Mesenchymal stem cell (in vitro differentiated cells and primary cell): ENCODE results near the gene FBN2.

Experiments used
- DNase-seq: peaks from one replicate; pipeline ENCODE4 v3.0.0-alpha.2; 2013
- H2AFZ ChIP-seq: one replicate; pipeline ENCODE4 v1.6.1; 2013; ENCODE audit warnings: low read depth, mild to moderate bottlenecking, control low read depth, inconsistent platforms, low read length, moderate library complexity
- H2AK5ac ChIP-seq: 2 replicates; pipeline ENCODE4 v1.6.1; 2013; ENCODE audit warnings: low read length, moderate library complexity, mild to moderate bottlenecking, inconsistent platforms; ENCODE audit not compliant: severe bottlenecking
- H2BK120ac ChIP-seq: one replicate; pipeline ENCODE4 v1.6.1; 2013; ENCODE audit warnings: low read depth, mild to moderate bottlenecking, inconsistent platforms, low read length, moderate library complexity
- H2BK12ac ChIP-seq, 2 experiments: one replicate each; pipeline ENCODE4 v1.6.1; 2013; ENCODE audit warnings: inconsistent platforms in 2 of 2, low read length in 2 of 2, mild to moderate bottlenecking in 2 of 2, moderate library complexity in 2 of 2, control low read depth in 1 of 2
- H2BK15ac ChIP-seq: one replicate; pipeline ENCODE4 v1.6.1; 2013; ENCODE audit warnings: mild to moderate bottlenecking, low read depth, inconsistent platforms; ENCODE audit not compliant: poor library complexity, severe bottlenecking
- H2BK5ac ChIP-seq: 2 replicates; pipeline ENCODE4 v1.6.1; 2013; ENCODE audit warnings: low read depth, mild to moderate bottlenecking, low read length, control low read depth, inconsistent platforms; ENCODE audit not compliant: poor library complexity, severe bottlenecking
- H3K14ac ChIP-seq, 2 experiments: one replicate each; pipeline ENCODE4 v1.6.1; 2013; ENCODE audit warnings: inconsistent platforms in 2 of 2, low read length in 2 of 2, control low read depth in 1 of 2, mild to moderate bottlenecking in 1 of 2, moderate library complexity in 1 of 2
- H3K18ac ChIP-seq, 2 experiments: one replicate each; pipeline ENCODE4 v1.6.1; 2013; ENCODE audit warnings: inconsistent platforms in 2 of 2, low read length in 2 of 2, control low read depth in 1 of 2, low read depth in 1 of 2, mild to moderate bottlenecking in 1 of 2
- H3K23ac ChIP-seq, 2 experiments: one replicate each; pipeline ENCODE4 v1.6.1; 2013; ENCODE audit warnings: inconsistent platforms in 2 of 2, low read length in 2 of 2, mild to moderate bottlenecking in 2 of 2, moderate library complexity in 2 of 2, control low read depth in 1 of 2
- H3K27ac ChIP-seq: 2 replicates; pipeline ENCODE4 v1.5.1; 2013; ENCODE audit warnings: mild to moderate bottlenecking, moderate library complexity, low read length, control low read depth, inconsistent platforms; ENCODE audit not compliant: poor library complexity, severe bottlenecking
- H3K27me3 ChIP-seq, 2 experiments: 2 replicates each; pipeline versions ENCODE4 v1.6.1 to v1.7.0; 2013; ENCODE audit warnings: low read length in 2 of 2, mild to moderate bottlenecking in 2 of 2, moderate library complexity in 2 of 2, control low read depth in 1 of 2, inconsistent platforms in 1 of 2; ENCODE audit not compliant: control insufficient read depth in 1 of 2, insufficient read depth in 1 of 2
- H3K36me3 ChIP-seq, 2 experiments: 2 replicates each; pipeline versions ENCODE4 v1.6.1 to v1.7.0; 2013; ENCODE audit warnings: low read length in 2 of 2, control low read depth in 1 of 2, inconsistent platforms in 1 of 2, low read depth in 1 of 2, mild to moderate bottlenecking in 1 of 2; ENCODE audit not compliant: insufficient read depth in 2 of 2, control insufficient read depth in 1 of 2
- H3K4ac ChIP-seq, 2 experiments: one replicate each; pipeline ENCODE4 v1.6.1; 2013; ENCODE audit warnings: inconsistent platforms in 2 of 2, low read length in 2 of 2, mild to moderate bottlenecking in 2 of 2, moderate library complexity in 2 of 2, control low read depth in 1 of 2, low read depth in 1 of 2
- H3K4me1 ChIP-seq: 2 replicates; pipeline ENCODE4 v1.6.1; 2013; ENCODE audit warnings: low read depth, low read length, control low read depth; ENCODE audit not compliant: control insufficient read depth, insufficient read depth
- H3K4me2 ChIP-seq: 2 replicates; pipeline ENCODE4 v1.6.1; 2013; ENCODE audit warnings: low read length, mild to moderate bottlenecking, inconsistent platforms; ENCODE audit not compliant: poor library complexity, severe bottlenecking
- H3K4me3 ChIP-seq, 2 experiments: 2 replicates each; pipeline versions ENCODE4 v1.5.1 to v1.7.0; 2013; ENCODE audit warnings: low read length in 2 of 2, mild to moderate bottlenecking in 2 of 2, control low read depth in 1 of 2, low read depth in 1 of 2; ENCODE audit not compliant: insufficient read depth in 1 of 2
- H3K79me1 ChIP-seq: replicated peaks from 2 replicates; pipeline ENCODE4 v1.6.1; 2013; ENCODE audit warnings: mild to moderate bottlenecking, control low read depth, low read length, inconsistent platforms; ENCODE audit not compliant: poor library complexity, severe bottlenecking
- H3K9ac ChIP-seq: 2 replicates; pipeline ENCODE4 v1.7.0; 2013; ENCODE audit warnings: mild to moderate bottlenecking, low read length, moderate library complexity
- H3K9me3 ChIP-seq: 2 replicates; pipeline ENCODE4 v1.7.0; 2013; ENCODE audit warnings: mild to moderate bottlenecking, low read length; ENCODE audit not compliant: control insufficient read depth
- H4K8ac ChIP-seq: one replicate; pipeline ENCODE4 v1.6.1; 2013; ENCODE audit warnings: inconsistent platforms, mild to moderate bottlenecking, low read length, moderate library complexity
- H4K91ac ChIP-seq: one replicate; pipeline ENCODE4 v1.6.1; 2013; ENCODE audit warnings: mild to moderate bottlenecking, low read length, inconsistent platforms
- WGBS: methylation state at CpG from one replicate; pipeline ENCODE4 v1.1.7; 2013; ENCODE audit warnings: mixed read lengths; 5-methylcytosine and 5-hydroxymethylcytosine counted together

The FBN2 gene

DNA sequence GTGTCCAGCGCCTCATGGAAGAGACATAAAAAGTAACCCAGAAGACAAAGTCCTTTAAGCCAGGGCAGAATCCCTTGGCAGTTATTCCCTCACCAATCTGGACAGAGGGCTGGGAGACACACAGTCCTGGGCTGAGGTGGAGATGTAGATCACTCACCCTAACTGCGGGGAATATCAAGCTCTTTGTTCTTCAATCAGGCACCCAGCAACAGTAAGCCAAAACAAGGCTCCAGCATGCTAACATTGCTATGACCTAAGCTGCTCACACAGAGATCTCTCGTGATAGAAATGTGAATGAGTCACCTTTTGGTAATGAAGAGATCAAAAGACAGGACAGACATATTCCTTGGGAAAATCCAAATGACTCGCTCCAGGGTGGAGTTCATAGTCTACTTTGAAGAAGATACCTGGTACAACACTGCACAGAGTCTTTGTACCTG lies 101.3 kb downstream of the FBN2 start:
- Histone ChIP-seq H3K4me1 (no peaks in the 10 kb centered on the region), H3K18ac (no peak overlapping the region), H3K23ac (no peak overlapping the region), H2BK12ac (no peak overlapping the region), H3K27ac (peak overlapping the region; percentile 10), H4K8ac (no peak overlapping the region), H3K79me1 (peaks cover 1% of the 10 kb centered on the region), H3K14ac (no peak overlapping the region), H3K4me3 (no peak overlapping the region), H3K4me2 (no peak overlapping the region), H2AK5ac (no peak overlapping the region), H2BK15ac (no peak overlapping the region), H3K36me3 (no peaks in the 10 kb centered on the region), H2BK5ac (no peak overlapping the region), H3K27me3 (no peaks in the 10 kb centered on the region), H4K91ac (no peak overlapping the region), H2AFZ (no peak overlapping the region), H3K9me3 (no peaks in the 10 kb centered on the region), H3K4ac (no peak overlapping the region), H3K9ac (peak overlapping the region; percentile 54), H2BK120ac (no peak overlapping the region)
- 74% methylated on average over 4 of the region's 4 CpGs for WGBS
- peak; percentile 87 for DNase-seq

GRCh38 chr5:128435861-128436260 lies 102.2 kb downstream of the FBN2 start:
- Histone ChIP-seq H3K4me3 (no peak overlapping the region), H3K14ac (no peak overlapping the region), H2AK5ac (no peak overlapping the region), H2BK12ac (no peak overlapping the region), H3K79me1 (peaks cover 1% of the 10 kb centered on the region), H3K4ac (no peak overlapping the region), H3K36me3 (no peaks in the 10 kb centered on the region), H4K8ac (no peak overlapping the region), H2BK120ac (no peak overlapping the region), H2BK15ac (no peak overlapping the region), H2BK5ac (no peak overlapping the region), H4K91ac (no peak overlapping the region), H2AFZ (no peak overlapping the region), H3K9ac (no peak overlapping the region), H3K4me2 (no peak overlapping the region), H3K27ac (no peak overlapping the region), H3K18ac (no peak overlapping the region), H3K4me1 (no peaks in the 10 kb centered on the region), H3K23ac (no peak overlapping the region), H3K27me3 (no peaks in the 10 kb centered on the region), H3K9me3 (no peaks in the 10 kb centered on the region)
- 93% methylated on average over 4 of the region's 4 CpGs for WGBS
- DNase-seq: no peak

DNA sequence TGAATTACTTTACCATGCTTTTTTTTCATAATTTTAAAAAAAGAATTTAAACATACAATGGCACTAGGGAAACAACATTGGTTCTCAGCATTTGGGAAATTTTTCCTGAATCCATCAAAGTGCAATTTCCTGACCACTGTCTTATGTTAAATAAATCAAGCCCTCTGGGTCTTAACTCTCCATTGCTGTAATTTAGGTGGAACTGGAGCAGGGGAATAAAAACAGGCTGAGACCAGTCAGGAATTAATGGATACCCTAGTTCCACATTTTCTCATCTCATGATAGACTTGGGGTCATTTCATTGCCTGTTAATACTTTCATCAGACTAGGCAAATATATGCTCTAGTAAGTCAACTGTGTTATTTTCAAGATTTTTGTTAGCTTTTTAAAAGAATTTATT lies 103.1 kb downstream of the FBN2 start:
- Histone ChIP-seq H3K4me2 (no peak overlapping the region), H3K36me3 (no peaks in the 10 kb centered on the region), H4K8ac (no peak overlapping the region), H2BK12ac (no peak overlapping the region), H3K9me3 (no peaks in the 10 kb centered on the region), H3K9ac (no peak overlapping the region), H3K18ac (no peak overlapping the region), H2BK120ac (no peak overlapping the region), H4K91ac (no peak overlapping the region), H3K4me1 (no peaks in the 10 kb centered on the region), H3K4ac (no peak overlapping the region), H2BK15ac (no peak overlapping the region), H2AFZ (no peak overlapping the region), H2AK5ac (no peak overlapping the region), H3K27me3 (no peaks in the 10 kb centered on the region), H3K14ac (no peak overlapping the region), H3K79me1 (peaks cover 1% of the 10 kb centered on the region), H2BK5ac (no peak overlapping the region), H3K23ac (no peak overlapping the region), H3K4me3 (no peak overlapping the region), H3K27ac (no peak overlapping the region)
- no peak for DNase-seq

GRCh38 chr5:128432913-128433440 lies 105.1 kb downstream of the FBN2 start:
- WGBS: 100% methylated on average over 1 of the region's 2 CpGs
- no peak overlapping the region for H3K4me3 ChIP-seq

More at GRCh38 chr5:128432913-128433440, 105.1 kb downstream of the FBN2 start:
- no peak overlapping the region for H3K18ac ChIP-seq
- no peak overlapping the region for H4K91ac ChIP-seq
- H3K4me2 ChIP-seq: no peak overlapping the region
- H2BK15ac ChIP-seq: no peak overlapping the region
- no peaks in the 10 kb centered on the region for H3K27me3 ChIP-seq
- no peak overlapping the region for H2BK12ac ChIP-seq
- H3K9ac ChIP-seq: no peak overlapping the region
- no peaks in the 10 kb centered on the region for H3K9me3 ChIP-seq
- no peaks in the 10 kb centered on the region for H3K36me3 ChIP-seq
- DNase-seq: no peak
- no peak overlapping the region for H2BK5ac ChIP-seq
- H3K14ac ChIP-seq: no peak overlapping the region
- H2AK5ac ChIP-seq: no peak overlapping the region
- H3K4me1 ChIP-seq: no peaks in the 10 kb centered on the region
- no peak overlapping the region for H3K23ac ChIP-seq
- H4K8ac ChIP-seq: no peak overlapping the region
- H3K79me1 ChIP-seq: peaks cover 4% of the 10 kb centered on the region
- H3K4ac ChIP-seq: no peak overlapping the region
- no peak overlapping the region for H2BK120ac ChIP-seq
- H3K27ac ChIP-seq: no peak overlapping the region
- H2AFZ ChIP-seq: no peak overlapping the region
